HepG2 (cell line): ENCODE data around the gene RIPOR3. TPM values are rescaled to one million over a fixed set of nuclear protein-coding genes. Genes with fewer than 3 reads are reported as not detected.

Experiments used
- ATF6 ChIP-seq: sonication (generic); formaldehyde crosslinking; conservative IDR thresholded peaks from 2 replicates; pipeline ENCODE4 v1.4.0; 2020; ENCODE audit warnings: missing genetic modification reagents
- ELF3 ChIP-seq: IDR thresholded peaks from 2 replicates; pipeline ENCODE4 v1.6.1; 2016; ENCODE audit warnings: missing genetic modification reagents, missing compliant biosample characterization
- NR2C2 ChIP-seq: sonication (generic); formaldehyde crosslinking; IDR thresholded peaks from 2 replicates; pipeline ENCODE4 v1.4.0; 2020; ENCODE audit warnings: missing genetic modification reagents, mild to moderate bottlenecking, moderate library complexity, borderline replicate concordance
- PHF5A ChIP-seq: IDR thresholded peaks from one replicate; pipeline ENCODE4 v1.6.1; 2018; ENCODE audit warnings: low read depth, missing genetic modification reagents; ENCODE audit not compliant: unreplicated experiment
- RERE ChIP-seq: IDR thresholded peaks from 2 replicates; pipeline ENCODE4 v1.6.1; 2016; ENCODE audit warnings: low read depth, missing genetic modification reagents, missing compliant biosample characterization
- TCF7 ChIP-seq: sonication (generic); IDR thresholded peaks from 2 replicates; pipeline ENCODE4 v1.6.1; 2016; ENCODE audit warnings: antibody characterized with exemption, low read depth
- ZNF318 ChIP-seq: sonication (generic); formaldehyde crosslinking; IDR thresholded peaks from 2 replicates; pipeline ENCODE4 v1.4.0; 2020; ENCODE audit warnings: mild to moderate bottlenecking, missing genetic modification reagents
- ZNF362 ChIP-seq: sonication (generic); formaldehyde crosslinking; IDR thresholded peaks from 2 replicates; pipeline ENCODE4 v1.4.0; 2020; ENCODE audit warnings: missing genetic modification reagents, mild to moderate bottlenecking, borderline replicate concordance
- polyA plus RNA-seq, 8 experiments: library from polyadenylated mRNA; depleted of rRNA in 3 of 8; stranded (reverse) in 7 of 8; unstranded in 1 of 8; fragments of >200 nt; fragmentation: Illumina TruSeq in 4 of 8; extraction: Trizol in 4 of 8; gene quantifications; 2 replicates each; pipeline versions ENCODE4 v1.2.1 to v1.2.3, GENCODE V29; 2011 to 2016; ENCODE audit warnings: low read depth in 4 of 8, missing spikeins in 1 of 8, mixed read lengths in 1 of 8; ENCODE audit not compliant: insufficient read depth in 1 of 8
- total RNA-seq, 5 experiments: library from RNA; depleted of rRNA; stranded (reverse); fragments of >200 nt; fragmentation: Illumina TruSeq; extraction: Trizol; gene quantifications; 2 replicates each; pipeline ENCODE4 v1.2.3, GENCODE V29; 2016; ENCODE audit warnings: low read depth in 1 of 5

Gene RIPOR3
- total and polyA plus RNA-seq, 2 of the 13 experiments (the other 11 are each of a cell fraction or from before 2014, with no cell fraction given), result 0.18 TPM; not detected in 1

- TF ChIP-seq ZNF318 (CRISPR knock-in tag), result 0 out of 2 replicates have a peak, but pooled peaks have one; percentile 51
- TF ChIP-seq TCF7, result 0 out of 2 replicates have a peak, but pooled peaks have one; percentile 19
- no peak; the same call in 1 of the 2 replicates for TF ChIP-seq ZNF362 (CRISPR knock-in tag)
- no peak for TF ChIP-seq ELF3
- TF ChIP-seq ATF6 (CRISPR knock-in tag), result no peak
- no peak for TF ChIP-seq RERE (CRISPR knock-in tag)
- TF ChIP-seq PHF5A (CRISPR knock-in tag), result no peak
- no peak for TF ChIP-seq NR2C2
These were observed 128.0 kb downstream of the RIPOR3 start (continued) for GRCh38 chr20:50563133-50563944.
